ENCODE measurements around the gene BBS1. TPM values are rescaled to one million over a fixed set of nuclear protein-coding genes. Genes with fewer than 3 reads are reported as not detected.

BBS1 gene
- polyA plus RNA-seq, 1 of the 3 experiments (the other 2 are of a cell fraction) = 24.8 TPM

- no peaks in the 10 kb centered on the region for H3K36me3 ChIP-seq (replicated peaks in 1 of 2; ENCODE audit: control insufficient read depth in 1 of 2, insufficient read depth in 2 of 2, low read length in 1 of 2)
- H3K9me2 ChIP-seq = no peaks in the 10 kb centered on the region
- H3K27ac ChIP-seq (ENCODE audit: low read depth in 2 of 2, low read length in 1 of 2) = no peak overlapping the region
- no peaks in the 10 kb centered on the region for H4K20me1 ChIP-seq (ENCODE audit: insufficient read depth)
- H3K4me1 ChIP-seq (ENCODE audit: control insufficient read depth in 1 of 2, insufficient read depth in 2 of 2, low read depth in 1 of 2, low read length in 1 of 2) = peaks cover 0 to 7% of the 10 kb centered on the region in 2 experiments; a peak in 1 of 4 replicates
- ChIA-PET CTCF (interaction anchor here (3.2 to 5.1 kb wide), 3 partner anchors 8 to 108 kb away, joined by 13 to 30 read pairs (median 14); partner anchors contain the start of genes CCDC87, CCS and RBM4B), POLR2A (interaction anchor here (2.7 kb wide), 1 partner anchor 22 kb away, joined by 8 read pairs; the partner anchor contains the start of genes CCDC87 and CCS)
- TF ChIP-seq TEAD4 (IDR thresholded peaks at IDR 0.05; ENCODE audit: borderline replicate concordance, insufficient read depth) (no peak), RFX5 (IDR thresholded peaks at IDR 0.05; ENCODE audit: low read length) (no peak), TCF12 (IDR thresholded peaks at IDR 0.05) (no peak), EZH2phosphoT487 (IDR thresholded peaks at IDR 0.05; ENCODE audit: borderline replicate concordance, low read depth) (no peak), GABPA (IDR thresholded peaks at IDR 0.05; ENCODE audit: low read depth) (no peak), EP300 (IDR thresholded peaks at IDR 0.05; ENCODE audit: borderline replicate concordance in 1 of 2, low read depth in 1 of 2, low read length in 1 of 2) (no peak), MXI1 (IDR thresholded peaks at IDR 0.05; ENCODE audit: low read depth, low read length) (no peak), JUND (IDR thresholded peaks at IDR 0.05) (no peak), ELF1 (IDR thresholded peaks at IDR 0.05) (no peak), YY1 (IDR thresholded peaks at IDR 0.05; ENCODE audit: low read depth) (no peak), TAF1 (IDR thresholded peaks at IDR 0.05; ENCODE audit: borderline replicate concordance, low read depth, low read length) (no peak), RCOR1 (IDR thresholded peaks at IDR 0.05; ENCODE audit: low read length) (no peak), NFIC (IDR thresholded peaks at IDR 0.05; ENCODE audit: borderline replicate concordance) (no peak), ZBTB33 (IDR thresholded peaks at IDR 0.05; ENCODE audit: borderline replicate concordance, low read depth) (no peak), FOSL2 (IDR thresholded peaks at IDR 0.05; ENCODE audit: borderline replicate concordance, low read depth) (no peak)
- TF ChIP-seq, protein P1, sequence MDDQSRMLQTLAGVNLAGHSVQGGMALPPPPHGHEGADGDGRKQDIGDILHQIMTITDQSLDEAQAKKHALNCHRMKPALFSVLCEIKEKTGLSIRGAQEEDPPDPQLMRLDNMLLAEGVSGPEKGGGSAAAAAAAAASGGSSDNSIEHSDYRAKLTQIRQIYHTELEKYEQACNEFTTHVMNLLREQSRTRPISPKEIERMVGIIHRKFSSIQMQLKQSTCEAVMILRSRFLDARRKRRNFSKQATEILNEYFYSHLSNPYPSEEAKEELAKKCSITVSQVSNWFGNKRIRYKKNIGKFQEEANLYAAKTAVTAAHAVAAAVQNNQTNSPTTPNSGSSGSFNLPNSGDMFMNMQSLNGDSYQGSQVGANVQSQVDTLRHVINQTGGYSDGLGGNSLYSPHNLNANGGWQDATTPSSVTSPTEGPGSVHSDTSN (IDR thresholded peaks at IDR 0.05) = no peak
- TF ChIP-seq, protein P2, sequence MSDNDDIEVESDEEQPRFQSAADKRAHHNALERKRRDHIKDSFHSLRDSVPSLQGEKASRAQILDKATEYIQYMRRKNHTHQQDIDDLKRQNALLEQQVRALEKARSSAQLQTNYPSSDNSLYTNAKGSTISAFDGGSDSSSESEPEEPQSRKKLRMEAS (IDR thresholded peaks at IDR 0.05; ENCODE audit: low read depth) = no peak
- TF ChIP-seq, protein P3, sequence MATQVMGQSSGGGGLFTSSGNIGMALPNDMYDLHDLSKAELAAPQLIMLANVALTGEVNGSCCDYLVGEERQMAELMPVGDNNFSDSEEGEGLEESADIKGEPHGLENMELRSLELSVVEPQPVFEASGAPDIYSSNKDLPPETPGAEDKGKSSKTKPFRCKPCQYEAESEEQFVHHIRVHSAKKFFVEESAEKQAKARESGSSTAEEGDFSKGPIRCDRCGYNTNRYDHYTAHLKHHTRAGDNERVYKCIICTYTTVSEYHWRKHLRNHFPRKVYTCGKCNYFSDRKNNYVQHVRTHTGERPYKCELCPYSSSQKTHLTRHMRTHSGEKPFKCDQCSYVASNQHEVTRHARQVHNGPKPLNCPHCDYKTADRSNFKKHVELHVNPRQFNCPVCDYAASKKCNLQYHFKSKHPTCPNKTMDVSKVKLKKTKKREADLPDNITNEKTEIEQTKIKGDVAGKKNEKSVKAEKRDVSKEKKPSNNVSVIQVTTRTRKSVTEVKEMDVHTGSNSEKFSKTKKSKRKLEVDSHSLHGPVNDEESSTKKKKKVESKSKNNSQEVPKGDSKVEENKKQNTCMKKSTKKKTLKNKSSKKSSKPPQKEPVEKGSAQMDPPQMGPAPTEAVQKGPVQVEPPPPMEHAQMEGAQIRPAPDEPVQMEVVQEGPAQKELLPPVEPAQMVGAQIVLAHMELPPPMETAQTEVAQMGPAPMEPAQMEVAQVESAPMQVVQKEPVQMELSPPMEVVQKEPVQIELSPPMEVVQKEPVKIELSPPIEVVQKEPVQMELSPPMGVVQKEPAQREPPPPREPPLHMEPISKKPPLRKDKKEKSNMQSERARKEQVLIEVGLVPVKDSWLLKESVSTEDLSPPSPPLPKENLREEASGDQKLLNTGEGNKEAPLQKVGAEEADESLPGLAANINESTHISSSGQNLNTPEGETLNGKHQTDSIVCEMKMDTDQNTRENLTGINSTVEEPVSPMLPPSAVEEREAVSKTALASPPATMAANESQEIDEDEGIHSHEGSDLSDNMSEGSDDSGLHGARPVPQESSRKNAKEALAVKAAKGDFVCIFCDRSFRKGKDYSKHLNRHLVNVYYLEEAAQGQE (IDR thresholded peaks at IDR 0.05; ENCODE audit: low read depth, low read length) = no peak
- TF ChIP-seq, protein P4, sequence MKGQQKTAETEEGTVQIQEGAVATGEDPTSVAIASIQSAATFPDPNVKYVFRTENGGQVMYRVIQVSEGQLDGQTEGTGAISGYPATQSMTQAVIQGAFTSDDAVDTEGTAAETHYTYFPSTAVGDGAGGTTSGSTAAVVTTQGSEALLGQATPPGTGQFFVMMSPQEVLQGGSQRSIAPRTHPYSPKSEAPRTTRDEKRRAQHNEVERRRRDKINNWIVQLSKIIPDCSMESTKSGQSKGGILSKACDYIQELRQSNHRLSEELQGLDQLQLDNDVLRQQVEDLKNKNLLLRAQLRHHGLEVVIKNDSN (IDR thresholded peaks at IDR 0.05; ENCODE audit: borderline replicate concordance, low read depth) = no peak
- H3F3A ChIP-seq (replicated peaks; ENCODE audit: insufficient read depth) = no peaks in the 10 kb centered on the region
- H3K4me2 ChIP-seq = no peak overlapping the region
- H2AFZ ChIP-seq (ENCODE audit: low read depth) = no peak overlapping the region
- H3K9me3 ChIP-seq = no peaks in the 10 kb centered on the region
- WGBS (ENCODE audit: low lambda C conversion rate) = 51% methylated on average over 5 of the region's 5 CpGs
- no peaks in the 10 kb centered on the region for H3K27me3 ChIP-seq (ENCODE audit: insufficient read depth)
- H3K9ac ChIP-seq = no peak overlapping the region
- H3K79me2 ChIP-seq (ENCODE audit: insufficient read depth) = no peaks in the 10 kb centered on the region
- no peak overlapping the region for H3K4me3 ChIP-seq (ENCODE audit: low read depth in 2 of 2, low read length in 1 of 2)
- no peak for DNase-seq
Observed at GRCh38 chr11:66570079-66570849, 59.8 kb downstream of the BBS1 start.

Data from SK-N-SH (cell line).